Ammon's horn (tissue), 1 donor: ENCODE data around the gene MACROD2.

ENCODE experiments used
- DNase-seq: peaks from one replicate; pipeline ENCODE4 v3.0.0-alpha.2; 2016; ENCODE audit warnings: low spot score

The MACROD2 gene

DNA sequence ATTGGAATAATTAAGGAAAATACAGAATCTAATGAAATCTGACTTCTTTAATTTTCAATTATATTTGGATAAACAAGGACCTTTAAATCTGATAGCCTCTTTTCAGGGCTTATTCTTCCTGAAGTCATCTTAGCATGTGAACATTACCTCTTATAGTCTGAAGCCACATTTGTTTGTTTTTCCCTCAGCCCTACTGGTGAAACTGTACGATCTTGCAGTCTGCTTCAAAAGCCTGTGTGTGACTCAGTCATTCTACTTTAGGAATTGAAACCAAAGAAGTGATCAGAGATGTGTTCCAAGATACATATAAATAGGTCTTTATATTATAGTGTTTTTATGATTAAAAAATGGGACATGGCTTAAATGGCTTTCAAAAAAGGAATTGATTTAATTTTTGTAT lies 67.5 kb downstream of the MACROD2 start:
- no peak for DNase-seq

GRCh38 chr20:14064333-14064732 lies 69.0 kb downstream of the MACROD2 start:
- no peak for DNase-seq

DNA sequence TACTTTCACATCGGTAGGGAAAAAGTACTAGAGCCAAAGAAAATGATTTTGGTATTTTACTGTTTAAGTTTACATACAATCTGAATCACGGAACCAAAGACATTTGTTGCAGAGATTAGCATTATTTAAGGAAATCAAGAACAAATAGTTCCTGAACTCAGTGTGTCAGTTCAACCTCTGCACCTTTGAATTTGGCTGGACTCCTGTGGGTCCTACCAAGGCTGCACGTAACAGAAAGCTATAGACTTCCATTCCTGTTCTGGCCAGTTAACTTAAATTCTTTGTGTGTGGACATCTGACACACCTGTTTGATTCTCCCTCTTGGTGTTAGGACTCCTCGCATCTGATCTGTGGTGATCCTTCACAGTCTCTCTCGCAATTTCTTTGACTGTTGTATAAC lies 69.6 kb downstream of the MACROD2 start:
- DNase-seq, result no peak

- no peak for DNase-seq
Measured at GRCh38 chr20:14065774-14066173, 70.5 kb downstream of the MACROD2 start.

- no peak for DNase-seq
Measured at GRCh38 chr20:14067603-14068002, 72.3 kb downstream of the MACROD2 start.

DNA sequence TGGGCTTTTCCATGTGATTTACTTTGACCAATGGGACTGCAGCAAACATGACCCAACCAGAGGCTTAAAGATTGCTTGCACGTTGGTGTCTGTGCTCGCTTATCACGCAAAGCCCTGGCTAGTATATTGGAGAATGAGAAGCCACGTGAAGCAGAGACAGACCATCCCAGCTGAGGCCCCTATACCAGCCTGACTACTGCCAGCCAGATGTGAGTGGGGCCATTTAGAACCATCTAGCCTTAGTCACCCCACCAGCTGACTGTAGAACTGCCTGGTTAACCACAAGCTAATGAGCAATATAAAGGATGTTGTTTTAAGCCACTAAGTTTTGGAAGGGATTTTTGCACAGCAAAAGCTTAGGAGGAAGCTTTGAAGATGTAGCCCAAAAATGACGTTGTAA lies 74.5 kb downstream of the MACROD2 start:
- DNase-seq, result no peak

DNA sequence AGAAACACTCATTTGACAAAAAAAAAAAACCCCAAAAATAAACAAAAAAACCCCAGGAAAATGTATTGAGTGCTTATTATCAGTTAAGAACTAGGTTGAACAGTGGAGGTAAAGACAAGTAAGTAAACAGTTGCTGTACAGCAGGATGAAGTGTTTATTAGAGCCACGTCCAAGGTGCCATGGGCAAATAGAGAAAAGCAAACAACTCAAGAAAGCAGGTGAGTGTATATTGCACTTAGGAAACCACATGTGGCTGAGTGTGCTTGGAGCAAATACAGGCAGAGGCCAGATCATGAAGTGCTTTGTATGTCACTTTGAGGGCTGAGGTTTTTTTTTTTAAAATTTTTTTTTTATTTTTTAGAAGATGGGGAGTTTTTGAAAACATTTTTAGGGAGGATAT lies 98.3 kb downstream of the MACROD2 start:
- no peak for DNase-seq

GRCh38 chr20:14098261-14098660 lies 102.9 kb downstream of the MACROD2 start:
- DNase-seq, result no peak

- no peak for DNase-seq
Measured at GRCh38 chr20:14113416-14113815, 118.1 kb downstream of the MACROD2 start.

DNA sequence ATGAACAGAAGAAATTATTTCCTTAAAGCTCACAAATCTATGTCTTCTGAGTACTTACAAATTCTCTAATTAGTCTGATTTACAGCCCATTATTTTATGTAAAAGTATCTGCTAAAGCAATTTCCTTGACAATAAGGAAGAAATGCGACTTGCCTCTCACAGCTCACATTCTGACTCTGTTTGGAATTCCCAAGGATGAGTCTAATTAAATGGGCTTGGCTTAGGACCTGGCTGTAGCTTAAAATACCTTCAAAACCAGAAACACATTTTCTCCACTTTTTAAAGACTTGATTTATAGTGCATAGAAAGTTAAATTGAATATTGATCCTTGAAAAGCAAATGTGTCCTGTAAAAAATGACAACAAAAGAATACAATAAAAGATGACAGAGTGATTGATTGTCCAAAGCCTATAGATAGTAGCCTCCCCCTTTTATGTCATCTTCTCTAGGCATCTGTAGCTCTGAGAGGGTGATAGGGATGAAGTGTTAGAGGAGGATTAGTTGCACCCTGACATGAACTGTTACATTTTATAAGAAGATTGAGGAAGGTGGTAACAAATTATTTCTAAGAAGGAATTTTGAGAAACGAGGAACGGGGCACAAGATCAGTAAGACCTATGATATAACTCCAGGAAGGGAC lies 118.9 kb downstream of the MACROD2 start:
- DNase-seq, result no peak

GRCh38 chr20:14116037-14116436 lies 120.7 kb downstream of the MACROD2 start:
- no peak for DNase-seq

DNA sequence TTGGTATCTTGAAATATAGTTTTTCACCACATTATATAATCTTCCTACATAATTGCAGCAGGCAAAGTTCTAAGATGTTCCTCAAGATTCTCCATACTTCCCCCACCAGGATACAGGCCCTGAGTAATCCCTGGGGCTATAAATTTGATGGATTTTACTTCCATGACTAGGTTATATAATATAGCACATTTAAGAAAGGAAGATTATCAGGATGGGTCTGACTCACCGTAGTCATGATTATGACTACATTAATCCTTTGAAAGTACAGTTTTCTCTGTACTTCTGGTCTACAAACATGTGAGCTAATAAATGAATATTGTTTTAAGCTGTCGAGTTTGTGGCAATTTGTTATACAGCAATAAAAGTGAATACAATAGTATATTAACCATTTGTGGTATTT lies 122.5 kb downstream of the MACROD2 start:
- no peak for DNase-seq

- no peak for DNase-seq
Measured at GRCh38 chr20:14126856-14127255, 131.5 kb downstream of the MACROD2 start.

DNA sequence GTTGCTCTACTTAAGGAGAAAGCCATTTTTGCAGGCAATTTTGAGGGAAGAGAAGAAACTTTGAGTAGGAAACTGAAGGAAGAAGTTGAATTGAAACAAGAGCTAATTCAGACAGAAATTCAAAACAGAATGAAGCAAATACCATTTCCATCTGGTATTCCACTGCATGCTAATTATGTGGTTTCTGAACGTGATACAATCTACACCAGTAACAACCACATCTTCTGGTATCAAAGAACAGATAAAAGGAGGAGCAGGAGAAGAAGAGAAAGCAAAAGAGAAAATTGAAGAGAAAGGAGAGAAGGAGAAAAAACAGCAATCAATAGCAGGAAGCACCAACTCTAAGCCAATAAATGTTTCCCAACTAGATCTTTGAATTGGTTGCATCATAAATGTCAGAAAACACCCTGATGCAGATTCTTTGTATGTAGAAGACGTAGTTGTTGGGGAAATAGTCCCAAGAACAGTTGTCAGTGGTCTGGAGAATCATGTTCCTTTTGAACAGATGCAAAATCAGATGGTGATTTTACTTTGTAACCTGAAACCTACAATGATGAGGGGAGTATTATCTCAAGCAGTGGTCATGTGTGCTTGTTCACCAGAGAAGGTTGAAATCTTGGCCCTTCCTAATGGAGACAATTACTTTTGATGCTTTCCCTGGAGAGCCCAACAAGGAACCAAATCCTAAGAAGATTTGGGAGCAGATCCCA lies 132.4 kb downstream of the MACROD2 start:
- DNase-seq, result no peak

- DNase-seq, result no peak
Measured at GRCh38 chr20:14134004-14134403, 138.7 kb downstream of the MACROD2 start.

DNA sequence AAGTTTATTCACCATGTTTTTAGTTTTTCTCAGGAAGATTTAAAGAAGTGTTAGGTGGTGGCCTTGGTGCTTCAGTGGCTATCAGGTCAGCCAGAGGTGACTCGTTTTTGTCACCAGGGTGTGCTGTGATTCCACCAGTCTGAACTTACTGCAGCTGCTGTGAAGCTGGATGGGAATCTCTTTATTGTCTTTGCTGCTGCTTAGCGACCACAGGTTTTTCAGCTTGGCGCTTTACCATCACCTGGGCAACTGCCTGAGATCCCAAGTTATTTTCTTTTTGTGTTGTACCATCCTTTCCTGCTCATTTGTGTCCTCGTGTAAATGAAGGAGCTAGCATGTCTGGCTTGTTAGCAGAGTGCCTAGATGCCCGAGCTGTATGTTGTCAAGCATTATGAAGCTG lies 146.9 kb downstream of the MACROD2 start:
- DNase-seq, result peak; percentile 79

DNA sequence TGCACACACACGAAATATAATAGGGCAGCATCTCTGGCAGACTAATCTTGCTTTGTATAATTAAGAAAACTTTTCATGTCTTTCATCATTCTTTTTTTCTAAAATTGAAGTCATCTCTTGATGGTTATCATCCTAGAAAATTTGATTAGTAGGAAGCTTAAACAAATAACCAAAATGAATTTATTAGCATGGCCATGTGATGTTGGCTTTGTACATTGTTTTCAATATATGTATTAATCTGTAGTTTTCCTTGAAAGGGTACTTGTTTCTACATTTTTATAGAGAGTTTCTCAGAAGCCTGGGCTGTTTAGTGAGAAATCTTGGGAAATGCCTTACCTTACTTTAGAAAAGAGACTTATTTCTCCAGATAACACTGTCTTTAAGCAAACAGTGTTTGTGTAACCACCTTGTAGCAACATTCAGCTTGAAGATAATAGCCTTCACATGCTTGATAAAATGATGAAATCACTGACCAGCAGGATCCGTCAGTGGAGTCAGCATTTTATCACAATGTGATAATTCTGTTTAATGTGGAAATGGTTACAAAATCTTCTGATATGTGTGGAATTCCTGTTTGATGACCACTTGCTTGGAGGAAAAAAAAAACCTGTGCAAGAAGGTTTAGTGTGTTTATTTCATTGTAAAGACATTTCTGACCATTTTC lies 147.8 kb downstream of the MACROD2 start:
- DNase-seq, result no peak

DNA sequence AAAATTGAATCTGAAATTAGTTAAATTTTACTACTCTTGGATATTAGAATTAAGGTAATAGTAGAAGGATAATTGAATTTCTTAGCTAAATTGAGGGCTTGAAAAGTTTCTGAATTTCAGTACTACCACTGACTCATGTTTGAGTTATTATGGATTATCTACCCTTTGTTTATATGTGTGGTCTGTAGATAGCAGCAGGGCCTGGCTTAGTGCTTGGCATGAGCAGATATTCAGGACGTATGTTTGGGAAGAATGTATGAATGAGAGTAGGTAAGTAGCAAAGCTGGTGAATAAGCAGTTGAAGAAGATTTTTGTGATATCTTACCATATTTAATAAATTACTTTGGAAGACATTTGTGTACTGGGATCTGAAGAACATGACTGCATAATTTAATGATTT lies 152.7 kb downstream of the MACROD2 start:
- DNase-seq, result no peak

DNA sequence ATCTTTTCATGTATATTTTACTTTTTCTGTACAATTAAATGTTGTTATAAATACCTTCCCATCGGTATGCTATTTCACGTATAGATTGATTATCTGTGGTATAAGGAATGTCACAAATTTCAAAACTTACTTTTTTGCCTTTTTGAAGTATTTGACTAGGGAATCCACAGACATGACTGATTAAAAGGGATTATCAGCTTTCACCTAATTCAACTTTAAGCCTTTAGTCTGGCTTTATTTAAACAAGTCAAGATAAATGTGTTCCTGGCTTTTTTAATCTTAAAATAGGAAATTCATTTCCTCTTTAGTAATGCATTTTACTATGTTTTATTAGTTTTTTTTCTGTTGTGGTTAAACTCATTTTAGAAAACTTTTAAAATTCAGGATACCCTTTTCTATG lies 160.0 kb downstream of the MACROD2 start:
- DNase-seq, result no peak

DNA sequence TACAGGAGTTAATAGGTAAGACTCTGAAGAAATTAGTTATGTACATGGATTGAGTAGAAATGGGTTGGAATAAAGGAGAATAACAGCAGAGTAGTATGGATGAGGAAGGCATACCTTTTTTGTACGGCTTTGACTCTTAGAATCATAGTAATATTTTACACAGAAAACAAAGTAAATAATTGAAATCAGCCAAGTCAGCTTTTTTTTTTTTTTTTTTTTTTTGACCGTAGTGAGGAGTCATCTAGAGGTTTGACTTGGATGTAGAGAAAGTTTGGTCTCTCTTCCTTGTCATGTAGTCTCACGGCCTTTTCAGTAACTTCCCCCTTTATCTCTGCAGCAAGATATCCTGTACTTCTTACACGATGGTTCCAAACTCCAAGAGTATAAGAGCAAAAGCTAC lies 183.2 kb downstream of the MACROD2 start:
- DNase-seq, result no peak

- no peak for DNase-seq
Measured at GRCh38 chr20:14178952-14179351, 183.6 kb downstream of the MACROD2 start.

- no peak for DNase-seq
Measured at GRCh38 chr20:14189794-14190402, 194.6 kb downstream of the MACROD2 start.

DNA sequence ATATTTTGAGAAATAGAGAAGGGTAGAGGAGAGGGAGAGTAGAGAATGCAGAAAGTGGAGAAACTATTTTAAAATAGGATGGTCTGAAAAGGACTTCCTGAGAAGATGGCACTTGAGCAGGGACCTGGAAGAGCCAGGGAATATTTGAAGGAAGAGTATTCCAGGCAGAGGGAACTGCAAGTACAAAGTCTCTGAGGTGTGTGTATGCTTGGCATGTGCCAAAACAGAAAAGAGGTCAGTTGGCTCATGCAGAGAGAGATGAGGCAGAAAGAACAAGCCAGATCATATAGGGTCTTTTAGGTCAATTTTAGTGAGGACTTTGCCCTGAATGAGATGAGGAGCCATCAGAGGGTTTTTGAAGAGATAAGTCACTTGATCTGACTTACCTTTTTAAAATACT lies 196.2 kb downstream of the MACROD2 start:
- no peak for DNase-seq
